G401.6 (cell line): ENCODE data around the gene STAT5A.
"Not testable (repeated sequence)": the region's sequence is repeated elsewhere in the genome, so short reads cannot be mapped to it uniquely, and the experiment has no call there.

Experiments
- FAIRE-seq: peaks from 2 replicates; lab custom pipeline; 2012; peaks lifted over from hg19 to GRCh38; lab: Jason Lieb, UNC

STAT5A gene

GRCh38 chr17:42287977-42288802 lies at the start of gene STAT5A:
Gene STAT5A (plus strand): TSS chr17:42288498. CDS start chr17:42289412, 914 bp downstream.
- no peak for FAIRE-seq

- FAIRE-seq: not testable (repeated sequence)
Measured at GRCh38 chr17:42239576-42239975, 48.7 kb upstream of the STAT5A start.

DNA sequence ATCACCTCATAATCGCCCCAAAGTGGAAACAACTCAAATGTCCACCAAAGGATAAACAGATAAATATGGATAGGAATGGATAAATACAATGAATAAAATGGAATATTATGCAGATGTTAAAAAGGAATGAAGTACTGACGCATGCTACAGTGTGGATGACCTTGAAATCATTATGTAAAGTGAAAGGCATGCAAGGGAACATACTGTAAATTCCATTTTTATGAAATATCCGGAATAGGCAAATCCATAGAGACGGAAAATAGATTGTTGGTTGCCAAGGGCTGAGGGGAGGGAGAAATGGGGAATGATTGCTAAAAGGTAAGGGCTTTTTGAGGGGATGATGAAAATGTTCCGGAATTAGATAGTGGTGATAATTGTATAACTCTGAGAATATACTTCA lies 48.1 kb upstream of the STAT5A start:
- no peak for FAIRE-seq

GRCh38 chr17:42240863-42241262 lies 47.4 kb upstream of the STAT5A start:
- FAIRE-seq: not testable (repeated sequence)

DNA sequence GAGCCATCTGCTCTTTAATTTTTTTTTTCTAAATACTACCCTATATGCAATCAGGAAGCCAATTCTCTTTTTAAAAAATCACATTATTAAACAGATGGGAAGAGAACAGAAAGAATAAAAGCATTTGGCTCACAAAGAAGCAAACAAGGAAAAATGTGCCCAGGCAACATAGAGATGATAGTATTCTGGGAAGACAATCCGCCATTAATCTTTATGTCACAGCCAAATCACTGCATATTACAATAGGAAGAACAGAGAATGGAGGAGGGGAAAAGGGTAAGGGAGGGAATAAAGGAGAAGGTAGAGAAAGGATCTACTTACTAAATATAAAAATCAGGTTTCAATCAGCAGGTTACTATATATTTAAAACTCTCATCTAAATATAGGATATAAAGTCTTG lies 46.4 kb upstream of the STAT5A start:
- no peak for FAIRE-seq

DNA sequence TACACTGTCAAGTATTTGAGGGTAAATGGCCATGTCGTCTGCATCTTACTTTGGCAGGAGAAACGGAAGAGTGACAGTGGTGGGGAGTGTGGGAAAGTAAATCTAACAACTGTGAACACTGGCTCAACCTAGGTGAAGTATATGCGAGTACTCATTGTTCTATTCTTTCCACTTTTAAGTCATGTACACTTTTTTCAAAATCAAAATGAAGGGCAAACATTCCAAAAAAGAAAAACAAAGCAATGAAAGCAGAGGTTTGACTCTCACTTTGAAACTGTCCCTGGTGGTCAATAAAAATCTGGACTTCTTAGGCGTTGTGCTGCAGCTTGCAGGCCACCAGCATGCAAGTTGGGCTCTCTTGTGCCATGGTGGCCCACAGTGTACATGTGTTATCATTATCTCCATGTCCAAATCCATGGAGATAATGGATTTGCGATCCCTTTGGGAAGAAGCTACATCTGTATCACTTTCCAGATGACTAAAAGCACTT lies 44.8 kb upstream of the STAT5A start:
- FAIRE-seq: no peak

- not testable (repeated sequence) for FAIRE-seq
Measured at GRCh38 chr17:42244116-42244515, 44.2 kb upstream of the STAT5A start.

DNA sequence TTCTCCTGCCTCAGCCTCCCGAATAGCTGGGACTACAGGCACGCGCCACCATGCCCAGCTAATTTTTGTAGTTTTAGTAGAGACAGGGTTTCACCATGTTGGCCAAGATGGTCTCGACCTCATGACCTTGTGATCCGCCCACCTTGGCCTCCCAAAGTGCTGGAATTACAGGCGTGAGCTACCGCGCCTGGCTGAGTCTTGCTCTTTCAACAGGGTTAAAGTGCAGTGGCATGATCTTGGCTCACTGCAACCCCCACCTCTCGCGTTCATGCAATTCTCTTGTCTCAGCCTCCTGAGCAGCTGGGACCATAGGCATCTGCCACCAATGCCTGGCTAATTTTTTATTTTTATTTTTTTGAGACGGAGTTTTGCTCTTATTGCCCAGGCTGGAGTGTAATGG lies 43.1 kb upstream of the STAT5A start:
- FAIRE-seq: not testable (repeated sequence)

- FAIRE-seq: no peak
Measured at GRCh38 chr17:42246515-42246914, 41.8 kb upstream of the STAT5A start.

GRCh38 chr17:42247734-42248133 lies 40.6 kb upstream of the STAT5A start:
- FAIRE-seq: no peak

- FAIRE-seq: no peak
Measured at GRCh38 chr17:42248351-42249179, 39.7 kb upstream of the STAT5A start.

GRCh38 chr17:42249681-42250446 lies 38.4 kb upstream of the STAT5A start:
- FAIRE-seq: no peak

DNA sequence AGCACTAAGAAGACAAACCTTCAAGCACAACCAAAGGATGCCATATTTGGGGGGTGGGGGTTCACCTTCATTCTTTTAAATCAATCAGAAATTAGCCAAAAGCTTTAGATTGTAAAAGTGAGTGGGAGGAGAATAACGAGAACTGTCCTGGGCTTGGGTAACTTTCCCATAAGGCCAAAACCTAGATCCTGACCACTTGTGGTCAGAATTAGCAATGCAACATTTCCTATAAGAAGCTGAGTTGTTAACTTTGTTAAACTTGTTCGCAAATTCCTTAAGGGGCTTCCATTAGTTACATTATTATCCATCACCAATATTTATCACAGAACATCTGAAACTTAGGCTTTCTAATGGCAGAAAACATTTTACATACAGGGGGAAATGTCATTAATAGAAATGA lies 37.2 kb upstream of the STAT5A start:
- no peak for FAIRE-seq

DNA sequence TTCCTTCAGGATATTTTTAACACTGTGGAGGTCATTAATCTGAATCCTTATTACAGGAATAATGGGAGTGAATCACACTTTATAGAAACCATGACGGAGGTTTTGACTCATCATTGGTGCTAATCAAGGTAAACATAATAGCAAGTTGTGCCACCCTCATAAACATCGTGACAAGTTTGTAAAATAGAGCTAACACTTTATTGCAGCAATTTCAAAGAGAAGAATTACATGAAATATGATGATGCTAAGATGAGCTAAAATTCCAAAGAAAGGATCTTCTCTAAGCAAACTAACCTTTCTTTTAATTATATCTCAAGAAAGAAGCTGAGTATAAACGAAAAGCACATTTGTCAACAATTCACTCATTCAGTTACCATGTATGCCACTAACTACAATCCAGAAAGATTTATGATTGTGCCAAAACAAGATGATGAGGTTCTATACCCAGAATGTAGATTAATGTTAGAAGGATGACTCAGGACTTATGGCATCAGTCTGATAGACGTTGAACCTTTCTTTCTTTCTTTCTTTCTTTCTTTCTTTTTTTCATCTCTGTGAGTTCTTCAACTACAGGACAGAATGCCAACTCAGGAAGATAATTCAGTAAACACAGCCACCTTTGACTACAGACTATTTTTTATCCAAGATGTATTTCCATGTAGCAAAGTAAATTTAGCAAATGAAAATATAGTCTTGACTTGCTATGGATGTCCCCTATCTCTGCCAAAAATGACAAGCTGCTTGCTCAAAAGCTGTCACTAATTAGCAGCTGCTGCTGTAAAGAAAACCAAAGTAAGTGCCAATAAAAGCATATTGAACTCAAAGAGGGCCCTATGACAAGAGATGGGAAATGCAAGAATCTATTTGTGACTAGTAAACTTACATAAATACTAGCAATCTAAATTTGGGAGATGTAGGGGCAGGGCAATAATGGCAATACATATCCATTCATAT lies 35.4 kb upstream of the STAT5A start:
- no peak for FAIRE-seq

DNA sequence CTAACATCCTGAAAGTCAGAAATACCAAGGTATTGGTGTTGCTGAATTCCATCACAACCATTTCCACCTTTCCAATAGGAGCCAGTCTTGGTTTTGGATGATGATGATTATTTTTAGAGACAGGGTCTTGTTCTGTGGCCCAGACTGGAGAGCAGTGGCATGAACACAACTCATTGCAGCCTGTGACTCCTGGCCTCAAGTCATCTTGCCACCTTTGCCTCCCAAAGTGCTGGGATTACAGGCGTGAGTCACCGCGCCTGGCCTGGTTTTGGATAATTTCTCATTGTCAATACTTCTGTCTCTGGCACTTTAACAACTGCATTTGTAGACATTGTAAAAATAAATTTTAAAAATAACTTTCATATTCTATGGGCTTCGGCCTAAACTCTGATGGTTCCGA lies 34.7 kb upstream of the STAT5A start:
- no peak for FAIRE-seq

GRCh38 chr17:42255445-42255844 lies 32.9 kb upstream of the STAT5A start:
- FAIRE-seq: no peak

DNA sequence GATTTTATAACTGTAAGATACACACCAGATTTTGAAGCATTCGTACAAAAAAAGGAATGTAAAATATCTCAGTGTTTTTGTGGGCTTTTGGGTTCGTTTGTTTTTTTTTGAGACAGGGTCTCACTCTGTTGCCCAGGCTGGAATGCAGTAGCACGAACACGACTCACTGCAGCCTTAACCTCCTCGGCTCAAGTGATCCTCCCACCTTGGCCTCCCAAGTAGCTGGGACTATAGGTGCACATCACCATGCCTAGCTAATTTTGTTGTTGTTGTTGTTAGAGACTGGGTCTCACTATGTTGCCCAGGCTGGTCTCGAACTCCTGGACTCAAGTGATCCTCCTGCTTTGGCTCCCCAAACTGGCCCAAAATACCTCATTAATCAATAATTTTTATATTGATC lies 28.0 kb upstream of the STAT5A start:
- FAIRE-seq: no peak

DNA sequence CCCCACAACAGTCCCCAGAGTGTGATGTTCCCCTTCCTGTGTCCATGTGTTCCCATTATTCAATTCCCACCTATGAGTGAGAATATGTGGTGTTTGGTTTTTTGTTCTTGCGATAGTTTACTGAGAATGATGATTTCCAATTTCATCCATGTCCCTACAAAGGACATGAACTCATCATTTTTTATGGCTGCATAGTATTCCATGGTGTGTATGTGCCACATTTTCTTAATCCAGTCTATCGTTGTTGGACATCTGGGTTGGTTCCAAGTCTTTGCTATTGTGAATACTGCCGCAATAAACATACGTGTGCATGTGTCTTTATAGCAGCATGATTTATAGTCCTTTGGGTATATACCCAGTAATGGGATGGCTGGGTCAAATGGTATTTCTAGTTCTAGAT lies 23.9 kb upstream of the STAT5A start:
- FAIRE-seq: not testable (repeated sequence)

DNA sequence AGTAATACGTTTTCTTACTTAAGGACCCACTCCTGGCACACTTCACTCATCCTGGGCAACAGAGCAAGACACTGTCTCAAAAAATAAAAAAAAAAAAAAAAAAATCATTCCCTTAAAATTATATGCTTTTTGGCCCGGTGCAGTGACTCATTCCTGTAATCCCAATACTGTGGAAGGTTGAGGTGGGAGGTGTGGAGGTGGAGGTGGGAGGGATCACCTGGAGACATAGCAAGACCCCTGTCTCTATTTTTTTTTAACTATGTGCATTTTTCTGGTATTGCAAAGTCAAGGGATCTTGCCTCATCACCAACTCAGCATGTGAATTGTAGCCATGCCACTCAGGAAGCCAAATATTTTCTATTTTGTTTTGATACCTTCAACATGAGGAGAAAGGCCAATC lies 21.8 kb upstream of the STAT5A start:
- FAIRE-seq: no peak

GRCh38 chr17:42266918-42267766 lies 21.2 kb upstream of the STAT5A start:
- peak; percentile 69 for FAIRE-seq
